Measurements from ENCODE around the gene PTPRT. TPM values are rescaled to one million over a fixed set of nuclear protein-coding genes. Genes with fewer than 3 reads are reported as not detected.

Gene PTPRT
- total RNA-seq, 4 donors from 2014 or later, result under 0.01 to 2.1 TPM; not detected in 2

DNA sequence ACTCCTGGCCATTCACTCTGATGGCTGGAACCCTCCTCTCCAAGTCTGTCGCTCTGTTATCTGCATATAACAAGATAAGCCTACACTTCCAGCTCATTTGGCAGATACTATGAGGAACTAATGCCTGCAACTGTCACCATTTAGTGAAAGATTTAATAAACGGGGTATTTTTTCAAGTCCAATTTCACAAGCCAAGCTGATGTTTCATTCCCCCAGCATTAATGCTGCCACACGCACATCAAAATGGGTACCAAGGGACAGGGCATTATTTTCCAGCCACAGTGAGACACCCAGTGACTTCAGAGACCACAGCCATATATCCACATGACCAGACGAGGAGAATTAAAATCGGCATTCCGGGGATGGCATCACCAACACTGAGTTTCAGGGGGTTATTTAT lies 175.5 kb downstream of the PTPRT start:
- no peak for DNase-seq
- TF ChIP-seq, protein P1, sequence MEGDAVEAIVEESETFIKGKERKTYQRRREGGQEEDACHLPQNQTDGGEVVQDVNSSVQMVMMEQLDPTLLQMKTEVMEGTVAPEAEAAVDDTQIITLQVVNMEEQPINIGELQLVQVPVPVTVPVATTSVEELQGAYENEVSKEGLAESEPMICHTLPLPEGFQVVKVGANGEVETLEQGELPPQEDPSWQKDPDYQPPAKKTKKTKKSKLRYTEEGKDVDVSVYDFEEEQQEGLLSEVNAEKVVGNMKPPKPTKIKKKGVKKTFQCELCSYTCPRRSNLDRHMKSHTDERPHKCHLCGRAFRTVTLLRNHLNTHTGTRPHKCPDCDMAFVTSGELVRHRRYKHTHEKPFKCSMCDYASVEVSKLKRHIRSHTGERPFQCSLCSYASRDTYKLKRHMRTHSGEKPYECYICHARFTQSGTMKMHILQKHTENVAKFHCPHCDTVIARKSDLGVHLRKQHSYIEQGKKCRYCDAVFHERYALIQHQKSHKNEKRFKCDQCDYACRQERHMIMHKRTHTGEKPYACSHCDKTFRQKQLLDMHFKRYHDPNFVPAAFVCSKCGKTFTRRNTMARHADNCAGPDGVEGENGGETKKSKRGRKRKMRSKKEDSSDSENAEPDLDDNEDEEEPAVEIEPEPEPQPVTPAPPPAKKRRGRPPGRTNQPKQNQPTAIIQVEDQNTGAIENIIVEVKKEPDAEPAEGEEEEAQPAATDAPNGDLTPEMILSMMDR (IDR thresholded peaks at IDR 0.05), result no peak
- no peak for TF ChIP-seq POLR2A (IDR thresholded peaks at IDR 0.05)
- no peaks in the 10 kb centered on the region for H3K27me3 ChIP-seq
- H3K36me3 ChIP-seq, result no peaks in the 10 kb centered on the region
- intact Hi-C loops (cut with DNase I; ENCODE audit: low total_unique reads), result no loop called here
- no peak overlapping the region for H3K4me3 ChIP-seq
- H3K9me3 ChIP-seq, result no peaks in the 10 kb centered on the region
- H3K27ac ChIP-seq, result no peak overlapping the region
- H3K4me1 ChIP-seq, result no peaks in the 10 kb centered on the region

DNA sequence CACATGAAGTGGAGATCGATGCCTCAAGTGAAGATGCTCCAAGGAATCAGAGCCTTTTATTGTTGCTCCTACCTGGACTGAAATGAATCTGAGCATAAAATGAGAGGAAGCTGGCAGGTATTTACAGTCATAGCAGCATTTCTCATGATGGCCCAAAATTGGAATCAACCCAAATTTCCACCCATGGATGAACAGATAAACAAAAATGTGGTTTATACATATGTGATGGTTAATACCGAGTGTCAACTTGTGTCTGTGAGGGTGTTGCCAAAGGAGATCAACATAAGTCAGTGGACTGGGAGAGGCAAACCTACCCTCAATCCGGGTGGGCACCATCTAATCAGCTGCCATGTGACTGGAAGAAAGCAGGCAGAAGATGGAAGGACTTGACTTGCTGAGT lies 178.2 kb downstream of the PTPRT start:
- H3K27me3 ChIP-seq, result no peaks in the 10 kb centered on the region
- intact Hi-C loops (cut with DNase I; ENCODE audit: low total_unique reads), result no loop called here
- H3K9me3 ChIP-seq, result no peaks in the 10 kb centered on the region
- H3K4me3 ChIP-seq, result no peak overlapping the region
- H3K36me3 ChIP-seq, result no peaks in the 10 kb centered on the region
- no peak overlapping the region for H3K27ac ChIP-seq
- DNase-seq, result no peak
- TF ChIP-seq POLR2A (IDR thresholded peaks at IDR 0.05), result no peak
- TF ChIP-seq, protein P1 (IDR thresholded peaks at IDR 0.05), result no peak
- H3K4me1 ChIP-seq, result no peaks in the 10 kb centered on the region

DNA sequence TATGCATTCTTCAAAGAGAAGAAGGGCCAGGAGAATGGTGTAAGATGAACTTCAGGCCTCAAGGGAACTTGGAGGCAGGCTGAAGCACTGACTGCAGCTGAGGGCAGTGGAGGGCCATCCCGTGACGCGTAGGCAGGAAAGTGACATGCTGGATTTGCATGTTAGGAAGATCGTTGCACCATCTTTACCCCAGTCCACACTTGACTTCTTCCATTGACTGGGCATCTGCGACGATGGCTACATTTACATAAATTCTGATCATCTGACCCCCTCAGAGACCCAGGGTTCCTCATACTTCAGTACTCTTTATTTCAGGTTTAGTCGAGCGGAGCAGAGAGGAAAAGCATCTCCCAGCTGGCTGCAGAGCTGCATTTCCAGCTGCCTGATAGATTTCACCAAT lies 180.2 kb downstream of the PTPRT start:
- intact Hi-C loops (cut with DNase I; ENCODE audit: low total_unique reads), result no loop called here
- H3K9me3 ChIP-seq, result no peaks in the 10 kb centered on the region
- H3K27me3 ChIP-seq, result no peaks in the 10 kb centered on the region
- DNase-seq, result no peak
- no peaks in the 10 kb centered on the region for H3K36me3 ChIP-seq
- H3K4me1 ChIP-seq, result no peaks in the 10 kb centered on the region
- no peak overlapping the region for H3K4me3 ChIP-seq
- no peak overlapping the region for H3K27ac ChIP-seq
- TF ChIP-seq POLR2A (IDR thresholded peaks at IDR 0.05), result no peak
- TF ChIP-seq, protein P1 (IDR thresholded peaks at IDR 0.05), result no peak

DNA sequence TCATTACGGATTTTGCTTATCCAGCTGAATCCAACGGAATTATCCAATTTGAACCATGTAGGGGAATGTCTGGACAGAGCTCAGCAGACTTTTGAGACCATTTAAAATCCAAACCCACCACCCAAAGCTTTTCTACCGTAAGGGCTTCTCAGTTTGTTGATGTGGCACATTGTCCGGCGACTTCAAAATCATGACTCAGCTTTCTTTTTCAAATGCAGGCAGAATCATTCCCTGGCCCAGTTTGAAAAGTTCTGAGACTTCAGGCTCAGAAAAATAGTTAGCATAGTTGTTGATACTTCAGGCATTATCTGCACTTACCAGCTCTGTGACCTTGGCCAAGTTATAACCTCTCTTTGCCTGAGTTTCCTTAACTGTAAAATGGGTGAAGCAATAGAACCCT lies 182.2 kb downstream of the PTPRT start:
- Histone ChIP-seq H3K4me1 (no peaks in the 10 kb centered on the region), H3K4me3 (no peak overlapping the region), H3K27me3 (no peaks in the 10 kb centered on the region), H3K9me3 (no peaks in the 10 kb centered on the region), H3K27ac (no peak overlapping the region), H3K36me3 (no peaks in the 10 kb centered on the region)
- TF ChIP-seq, protein P1 (IDR thresholded peaks at IDR 0.05), result no peak
- no peak for TF ChIP-seq POLR2A (IDR thresholded peaks at IDR 0.05)
- intact Hi-C loops (cut with DNase I; ENCODE audit: low total_unique reads), result no loop called here
- DNase-seq, result no peak

DNA sequence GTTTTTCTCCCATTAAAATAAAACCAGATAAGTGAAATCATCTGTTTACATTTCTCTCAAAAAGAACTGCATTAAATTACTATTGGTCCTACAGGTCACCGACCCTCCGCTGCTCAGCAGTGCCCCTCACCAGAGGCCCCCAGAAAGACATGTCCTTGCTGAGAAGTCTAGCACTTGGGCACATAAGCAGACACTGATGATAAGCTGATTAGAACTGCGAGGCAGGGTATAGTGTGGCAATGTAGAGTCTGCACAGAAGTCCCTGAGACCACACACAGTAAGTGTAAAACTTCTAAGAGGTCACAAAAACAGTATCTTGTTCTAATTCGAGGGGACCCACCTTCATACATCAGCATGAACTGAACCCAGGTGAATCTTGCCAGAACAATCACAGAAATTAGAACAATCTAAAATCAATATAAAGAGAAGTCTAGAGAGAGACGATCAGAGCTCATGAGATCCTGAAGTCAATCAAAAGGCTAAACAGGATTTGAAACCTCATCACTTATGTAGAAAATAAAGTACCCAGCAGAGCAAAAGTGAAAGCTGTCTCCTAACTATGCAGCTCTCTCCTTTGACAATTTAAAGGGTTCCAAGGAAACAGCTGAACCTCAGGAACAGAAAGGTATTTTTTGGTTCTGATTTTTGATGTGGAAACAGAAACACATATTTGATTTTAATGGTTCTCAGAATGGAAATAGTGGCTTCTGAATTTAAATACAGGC lies 182.9 kb downstream of the PTPRT start:
- no peak for DNase-seq
- no peak for TF ChIP-seq POLR2A (IDR thresholded peaks at IDR 0.05)
- TF ChIP-seq, protein P1 (IDR thresholded peaks at IDR 0.05), result no peak
- no peaks in the 10 kb centered on the region for H3K36me3 ChIP-seq
- no peaks in the 10 kb centered on the region for H3K9me3 ChIP-seq
- H3K27ac ChIP-seq, result no peak overlapping the region
- no peaks in the 10 kb centered on the region for H3K4me1 ChIP-seq
- intact Hi-C loops (cut with DNase I; ENCODE audit: low total_unique reads), result no loop called here
- no peak overlapping the region for H3K4me3 ChIP-seq
- no peaks in the 10 kb centered on the region for H3K27me3 ChIP-seq

All from uterus (tissue), 4 donors.